Measurements from ENCODE around the gene FBXL17. TPM values are rescaled to one million over a fixed set of nuclear protein-coding genes. Genes with fewer than 3 reads are reported as not detected.

FBXL17 gene
- total and polyA plus RNA-seq, 2 of the 13 experiments (the other 11 are each of a cell fraction or from before 2014, with no cell fraction given), result 3.0 to 7.9 TPM

DNA sequence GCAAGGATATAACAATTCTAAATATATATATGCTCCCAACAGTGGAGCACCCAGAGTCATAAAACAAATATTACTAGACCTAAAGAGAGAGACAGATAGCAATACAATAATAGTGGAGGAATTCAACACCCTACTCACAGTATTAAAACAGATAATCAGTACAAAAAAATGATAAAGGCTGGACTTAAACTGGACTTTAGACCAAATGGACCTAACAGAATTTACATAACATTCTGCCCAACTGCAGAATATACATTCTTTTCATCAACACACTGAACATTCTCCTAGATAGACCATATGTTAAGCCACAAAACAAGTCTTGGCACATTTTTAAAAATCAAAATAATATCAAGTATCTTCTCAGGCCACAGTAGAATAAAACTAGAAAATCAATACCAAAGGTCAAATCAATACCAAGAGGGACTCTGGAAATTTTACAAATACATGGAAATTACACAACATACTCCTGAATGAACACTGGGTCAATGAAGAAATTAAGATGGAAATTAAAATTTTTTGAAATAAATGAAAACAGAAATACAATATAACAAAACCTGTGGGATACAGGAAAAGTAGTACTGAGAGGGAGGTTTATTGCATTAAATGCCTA lies 100.8 kb downstream of the FBXL17 start:
- no peak overlapping the region for H3K4me3 ChIP-seq (replicated peaks in 1 of 3; ENCODE audit: insufficient read depth in 1 of 3, low read depth in 2 of 3, low read length in 3 of 3)
- ChIA-PET CTCF (ENCODE audit: low intra/inter-chr PET ratio, low total read pairs) (no interaction called here), POLR2A (no interaction called here)
- DNase-seq (ENCODE audit: low spot score) (no peak), FAIRE-seq (no peak), ATAC-seq (no peak)
- intact Hi-C loops (cut with micrococcal nuclease; ENCODE audit: unreplicated experiment), result no loop called here
- no peak overlapping the region for H3K9ac ChIP-seq (ENCODE audit: insufficient read depth, low read depth, low read length)
- no peak overlapping the region for H2AFZ ChIP-seq (ENCODE audit: low read length)
- H3K27ac ChIP-seq (ENCODE audit: extremely low read length, insufficient read depth, low read length), result no peak overlapping the region
- H3K27me3 ChIP-seq (ENCODE audit: control insufficient read depth in 1 of 2, insufficient read depth in 2 of 2, low read length in 2 of 2), result no peaks in the 10 kb centered on the region
- H3K4me2 ChIP-seq (ENCODE audit: low read depth, low read length), result no peak overlapping the region
- H3K9me3 ChIP-seq (ENCODE audit: low read length), result peaks cover 4% of the 10 kb centered on the region; the same call in 1 of the 2 replicates
- BruUV-seq (replicated peaks), result no TSS peak
- in situ Hi-C loops (cut with HindIII; ENCODE audit: extremely low pct_ligation_motif_present, low pct_unique_long_range_greater_than_20kb), result no loop called here
- no peaks in the 10 kb centered on the region for H3K79me2 ChIP-seq (ENCODE audit: insufficient read depth, low read length)
- no peaks in the 10 kb centered on the region for H3K36me3 ChIP-seq (replicated peaks in 1 of 2; ENCODE audit: control insufficient read depth in 1 of 2, insufficient read depth in 2 of 2, low read length in 2 of 2)
- no peaks in the 10 kb centered on the region for H4K20me1 ChIP-seq (ENCODE audit: insufficient read depth, low read length)
- H3K4me1 ChIP-seq (ENCODE audit: insufficient read depth, low read length), result peaks cover 10% of the 10 kb centered on the region
- TF ChIP-seq PRPF4 (IDR thresholded peaks at IDR 0.05; ENCODE audit: low read depth, low read length, poor library complexity, severe bottlenecking) (no peak), ZNF253 (CRISPR knock-in tag; IDR thresholded peaks at IDR 0.05; ENCODE audit: borderline replicate concordance) (no peak), MXD3 (CRISPR knock-in tag; IDR thresholded peaks at IDR 0.05) (no peak), ZNF547 (CRISPR knock-in tag; IDR thresholded peaks at IDR 0.05) (no peak), NR2F2 (IDR thresholded peaks at IDR 0.05; ENCODE audit: borderline replicate concordance, low read depth) (no peak), HOMEZ (CRISPR knock-in tag; IDR thresholded peaks at IDR 0.05; ENCODE audit: low read depth) (peak; percentile 33; the same call in 1 of the 2 replicates), ZNF616 (CRISPR knock-in tag; IDR thresholded peaks at IDR 0.05; ENCODE audit: low read depth) (no peak), HNF4A (CRISPR knock-in tag; IDR thresholded peaks at IDR 0.05) (0 out of 2 replicates have a peak, but pooled peaks have one; percentile 33), SETDB1 (CRISPR knock-in tag; IDR thresholded peaks at IDR 0.05; ENCODE audit: borderline replicate concordance) (no peak), ZNF33B (CRISPR knock-in tag; IDR thresholded peaks at IDR 0.05) (no peak)
- TF ChIP-seq, protein P1, sequence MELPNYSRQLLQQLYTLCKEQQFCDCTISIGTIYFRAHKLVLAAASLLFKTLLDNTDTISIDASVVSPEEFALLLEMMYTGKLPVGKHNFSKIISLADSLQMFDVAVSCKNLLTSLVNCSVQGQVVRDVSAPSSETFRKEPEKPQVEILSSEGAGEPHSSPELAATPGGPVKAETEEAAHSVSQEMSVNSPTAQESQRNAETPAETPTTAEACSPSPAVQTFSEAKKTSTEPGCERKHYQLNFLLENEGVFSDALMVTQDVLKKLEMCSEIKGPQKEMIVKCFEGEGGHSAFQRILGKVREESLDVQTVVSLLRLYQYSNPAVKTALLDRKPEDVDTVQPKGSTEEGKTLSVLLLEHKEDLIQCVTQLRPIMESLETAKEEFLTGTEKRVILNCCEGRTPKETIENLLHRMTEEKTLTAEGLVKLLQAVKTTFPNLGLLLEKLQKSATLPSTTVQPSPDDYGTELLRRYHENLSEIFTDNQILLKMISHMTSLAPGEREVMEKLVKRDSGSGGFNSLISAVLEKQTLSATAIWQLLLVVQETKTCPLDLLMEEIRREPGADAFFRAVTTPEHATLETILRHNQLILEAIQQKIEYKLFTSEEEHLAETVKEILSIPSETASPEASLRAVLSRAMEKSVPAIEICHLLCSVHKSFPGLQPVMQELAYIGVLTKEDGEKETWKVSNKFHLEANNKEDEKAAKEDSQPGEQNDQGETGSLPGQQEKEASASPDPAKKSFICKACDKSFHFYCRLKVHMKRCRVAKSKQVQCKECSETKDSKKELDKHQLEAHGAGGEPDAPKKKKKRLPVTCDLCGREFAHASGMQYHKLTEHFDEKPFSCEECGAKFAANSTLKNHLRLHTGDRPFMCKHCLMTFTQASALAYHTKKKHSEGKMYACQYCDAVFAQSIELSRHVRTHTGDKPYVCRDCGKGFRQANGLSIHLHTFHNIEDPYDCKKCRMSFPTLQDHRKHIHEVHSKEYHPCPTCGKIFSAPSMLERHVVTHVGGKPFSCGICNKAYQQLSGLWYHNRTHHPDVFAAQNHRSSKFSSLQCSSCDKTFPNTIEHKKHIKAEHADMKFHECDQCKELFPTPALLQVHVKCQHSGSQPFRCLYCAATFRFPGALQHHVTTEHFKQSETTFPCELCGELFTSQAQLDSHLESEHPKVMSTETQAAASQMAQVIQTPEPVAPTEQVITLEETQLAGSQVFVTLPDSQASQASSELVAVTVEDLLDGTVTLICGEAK (IDR thresholded peaks at IDR 0.05), result no peak
- TF ChIP-seq, protein P1 (CRISPR knock-in tag; IDR thresholded peaks at IDR 0.05), result no peak
